Activated T-cell treated with anti-CD3 and anti-CD28 coated beads for 24 hours (primary cell): Measurements from ENCODE around the gene TUBG1.
A peak's percentile ranks its signal among the peaks of the same experiment; 100 is the strongest.

ENCODE experiments used
- DNase-seq: peaks from one replicate; pipeline ENCODE4 v3.0.0-alpha.2; 2020; ENCODE audit warnings: low read depth

The TUBG1 gene

DNA sequence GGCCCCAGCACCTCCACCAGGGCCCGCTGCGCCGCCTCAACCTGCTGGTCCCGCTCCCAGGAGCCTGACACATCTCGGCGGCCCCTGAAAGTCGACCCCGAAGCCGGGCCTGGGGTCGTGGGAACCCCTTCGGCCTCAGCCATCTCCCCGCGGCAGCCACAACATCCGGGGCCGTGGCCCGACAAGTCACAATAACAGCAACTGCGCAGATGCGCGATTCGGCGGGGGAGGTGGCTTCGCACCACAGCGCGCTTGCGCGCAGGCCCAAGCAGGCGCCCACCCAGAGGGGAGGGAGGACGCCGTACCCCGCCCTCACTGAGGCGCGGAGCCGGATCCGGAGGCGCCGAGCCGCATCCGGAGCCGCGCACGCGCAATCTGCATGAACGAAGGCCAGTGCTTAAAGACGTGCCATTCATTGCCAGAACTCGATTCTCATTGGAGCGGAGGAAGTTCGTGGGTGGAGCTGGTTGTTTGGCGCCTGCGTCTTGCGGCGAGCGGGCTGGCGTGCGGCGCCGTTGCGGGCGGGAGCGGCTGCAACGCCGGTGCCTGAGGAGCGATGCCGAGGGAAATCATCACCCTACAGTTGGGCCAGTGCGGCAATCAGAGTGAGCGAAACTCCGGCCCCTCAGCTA lies at the start of gene TUBG1, which contains the start of gene RETREG3:
TSS of gene TUBG1 (plus strand) at position 502 of the 632 bp plus-strand sequence. CDS start at position 557, 55 bp downstream.
TSS of gene RETREG3 (minus strand) at position 193 of the 632 bp plus-strand sequence. CDS start at position 143, 50 bp downstream.
- peak; percentile 98 for DNase-seq

DNA sequence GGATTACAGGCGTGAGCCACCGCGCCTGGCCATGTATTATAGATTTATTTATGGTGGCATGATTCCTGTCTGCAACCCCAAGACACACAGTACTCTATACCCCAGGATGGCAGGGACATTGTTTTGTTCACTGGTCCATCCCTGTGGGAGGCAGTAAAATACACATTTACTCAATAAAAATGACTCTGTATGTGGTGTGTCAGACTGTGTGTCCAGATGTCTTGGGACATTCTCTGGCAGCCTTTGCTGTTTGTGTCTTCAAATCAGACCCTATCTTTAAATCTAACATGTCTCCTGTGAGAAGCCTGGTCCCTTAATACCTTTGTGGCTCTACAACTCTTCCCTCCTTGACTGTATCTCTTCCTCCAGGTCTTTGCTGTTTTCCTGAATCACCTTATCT lies 49.2 kb upstream of the TUBG1 start:
- DNase-seq, result no peak

DNA sequence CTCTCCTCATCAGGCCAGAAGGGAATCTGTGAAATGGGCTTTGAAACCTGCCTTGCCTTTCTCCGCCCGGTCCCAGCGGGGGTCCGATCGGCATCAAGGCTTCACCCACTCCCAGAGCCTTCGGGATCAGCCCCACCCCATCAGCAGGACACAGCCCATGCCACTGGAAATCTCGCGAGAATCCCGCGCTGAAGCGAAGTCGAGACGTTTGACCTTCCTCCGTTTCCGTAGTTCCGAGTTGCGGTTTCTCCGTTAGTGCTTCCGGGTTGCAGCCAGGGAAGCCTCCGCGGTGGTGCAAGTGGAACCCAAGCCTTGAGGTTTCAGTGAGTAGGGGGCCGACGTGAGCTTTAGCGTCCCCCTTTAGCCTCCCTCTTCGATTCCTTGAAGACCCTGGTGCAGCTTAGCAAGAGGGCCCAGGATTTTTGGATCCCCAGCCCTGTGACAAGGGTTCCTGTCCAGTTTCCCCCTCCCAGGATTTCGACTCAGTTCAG lies 47.5 kb upstream of the TUBG1 start, which contains the start of gene COASY:
TSS of gene COASY (plus strand) at position 252 of the 491 bp plus-strand sequence. CDS start 475 bp downstream, outside the sequence.
- DNase-seq, result peak; percentile 88

DNA sequence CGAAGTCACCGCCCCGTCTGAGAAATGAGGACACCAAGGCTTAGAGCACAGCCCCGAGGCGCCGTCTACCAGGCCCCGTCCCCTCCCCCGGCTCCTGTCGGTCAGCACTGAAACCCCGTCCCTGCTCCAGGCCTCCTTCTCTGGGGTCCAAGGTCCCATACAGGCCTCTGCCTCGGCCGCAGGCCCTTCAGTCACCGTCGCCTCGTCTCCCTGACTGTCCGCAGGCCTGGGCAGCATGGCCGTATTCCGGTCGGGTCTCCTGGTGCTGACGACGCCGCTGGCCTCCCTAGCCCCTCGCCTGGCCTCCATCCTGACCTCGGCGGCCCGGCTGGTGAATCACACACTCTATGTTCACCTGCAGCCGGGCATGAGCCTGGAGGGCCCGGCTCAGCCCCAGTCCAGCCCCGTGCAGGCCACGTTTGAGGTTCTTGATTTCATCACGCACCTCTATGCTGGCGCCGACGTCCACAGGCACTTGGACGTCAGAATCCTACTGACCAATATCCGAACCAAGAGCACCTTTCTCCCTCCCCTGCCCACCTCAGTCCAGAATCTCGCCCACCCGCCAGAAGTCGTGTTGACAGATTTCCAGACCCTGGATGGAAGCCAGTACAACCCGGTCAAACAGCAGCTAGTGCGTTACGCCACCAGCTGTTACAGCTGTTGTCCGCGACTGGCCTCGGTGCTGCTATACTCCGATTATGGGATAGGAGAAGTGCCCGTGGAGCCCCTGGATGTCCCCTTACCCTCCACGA lies 46.9 kb upstream of the TUBG1 start:
- DNase-seq, result no peak

DNA sequence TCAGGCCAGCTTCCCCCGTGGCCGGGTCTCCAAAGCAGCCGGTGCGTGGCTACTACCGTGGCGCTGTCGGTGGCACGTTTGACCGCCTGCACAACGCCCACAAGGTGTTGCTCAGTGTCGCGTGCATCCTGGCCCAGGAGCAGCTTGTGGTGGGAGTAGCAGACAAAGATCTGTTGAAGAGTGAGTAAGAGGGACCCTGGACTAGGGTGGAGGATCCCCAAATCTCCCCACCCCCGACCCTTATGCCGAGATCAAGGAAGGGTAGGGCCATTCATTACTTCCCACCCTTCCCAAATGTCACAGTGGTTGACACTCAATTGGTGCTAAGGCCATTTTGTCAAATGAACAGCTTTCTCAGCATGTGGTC lies 46.4 kb upstream of the TUBG1 start:
- DNase-seq, result no peak

DNA sequence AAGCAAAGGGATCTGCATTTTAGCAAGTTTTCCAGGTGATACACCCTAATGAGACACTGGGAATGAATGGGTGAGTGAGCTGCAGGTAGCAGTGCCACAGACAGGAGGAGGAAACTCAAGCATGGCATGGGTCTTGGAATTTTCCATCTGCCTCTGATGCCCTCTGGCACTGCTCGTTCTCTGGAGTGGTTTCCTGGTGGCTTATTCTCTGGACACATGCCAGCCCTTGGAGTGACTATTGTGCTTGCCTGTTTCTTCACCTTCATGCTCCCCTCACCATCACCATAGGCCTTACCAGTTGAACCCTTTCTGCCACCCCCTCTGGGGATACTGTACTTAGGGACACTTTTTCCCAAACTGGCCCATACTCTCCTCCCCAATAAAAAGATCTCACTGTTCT lies 45.9 kb upstream of the TUBG1 start:
- no peak for DNase-seq

DNA sequence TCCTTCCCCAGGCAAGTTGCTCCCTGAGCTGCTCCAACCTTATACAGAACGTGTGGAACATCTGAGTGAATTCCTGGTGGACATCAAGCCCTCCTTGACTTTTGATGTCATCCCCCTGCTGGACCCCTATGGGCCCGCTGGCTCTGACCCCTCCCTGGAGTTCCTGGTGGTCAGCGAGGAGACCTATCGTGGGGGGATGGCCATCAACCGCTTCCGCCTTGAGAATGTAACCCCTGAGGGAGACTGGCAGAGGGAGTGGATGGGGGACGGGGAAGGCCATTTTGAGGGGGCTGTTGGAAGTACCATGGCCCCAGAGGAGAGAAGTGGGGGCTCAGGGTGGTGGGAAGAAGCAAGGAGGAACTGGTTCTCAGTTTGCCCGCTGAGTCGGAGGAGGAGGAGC lies 45.5 kb upstream of the TUBG1 start:
- no peak for DNase-seq

DNA sequence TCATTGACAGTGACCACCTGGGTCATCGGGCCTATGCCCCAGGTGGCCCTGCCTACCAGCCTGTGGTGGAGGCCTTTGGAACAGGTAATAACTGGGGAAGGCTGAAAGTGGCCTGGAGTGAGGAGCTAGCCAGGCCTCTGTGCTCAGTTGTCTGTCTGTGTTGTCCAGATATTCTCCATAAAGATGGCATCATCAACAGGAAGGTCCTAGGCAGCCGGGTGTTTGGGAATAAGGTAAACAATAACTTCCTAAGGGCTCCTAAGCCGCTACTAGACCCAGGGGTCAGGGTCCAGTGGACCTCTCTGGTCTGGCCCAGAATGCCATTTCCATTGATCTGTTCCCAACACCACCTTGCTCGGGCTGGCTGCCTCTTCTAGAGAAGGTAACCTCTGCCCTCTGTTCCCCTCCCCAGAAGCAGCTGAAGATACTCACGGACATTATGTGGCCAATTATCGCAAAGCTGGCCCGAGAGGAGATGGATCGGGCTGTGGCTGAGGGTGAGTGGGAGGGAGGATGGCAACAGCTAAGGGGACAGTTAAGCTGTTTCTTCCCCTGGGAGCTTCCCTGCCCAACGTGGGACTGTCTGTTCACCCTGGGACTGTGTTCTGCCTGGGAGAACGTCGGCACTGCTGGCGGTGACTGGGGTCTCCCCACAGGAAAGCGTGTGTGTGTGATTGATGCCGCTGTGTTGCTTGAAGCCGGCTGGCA lies 44.5 kb upstream of the TUBG1 start:
- DNase-seq, result no peak

DNA sequence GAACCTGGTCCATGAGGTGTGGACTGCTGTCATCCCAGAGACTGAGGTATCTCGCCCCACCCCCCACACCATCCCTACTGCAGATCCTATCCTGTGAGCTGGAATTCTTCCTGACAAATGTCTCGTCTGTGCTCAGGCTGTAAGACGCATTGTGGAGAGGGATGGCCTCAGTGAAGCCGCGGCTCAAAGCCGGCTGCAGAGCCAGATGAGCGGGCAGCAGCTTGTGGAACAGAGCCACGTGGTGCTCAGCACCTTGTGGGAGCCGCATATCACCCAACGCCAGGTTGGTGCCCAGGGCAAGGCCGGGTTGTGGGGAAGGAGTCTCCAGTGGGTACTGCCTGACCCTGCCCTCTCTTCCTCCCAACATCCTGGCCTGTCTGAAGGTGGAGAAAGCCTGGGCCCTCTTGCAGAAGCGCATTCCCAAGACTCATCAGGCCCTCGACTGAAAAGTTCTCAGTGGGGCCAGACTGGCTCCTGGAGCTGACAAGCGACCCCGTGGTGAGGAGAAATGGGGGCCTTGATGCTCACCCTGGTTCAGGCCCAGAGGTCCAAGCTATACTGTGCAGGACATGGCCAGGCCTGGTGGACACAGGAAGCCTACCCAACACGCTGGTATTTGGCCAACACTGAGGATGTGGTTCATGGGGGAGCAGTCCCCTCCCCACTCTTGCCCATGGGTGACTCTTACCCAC lies 43.8 kb upstream of the TUBG1 start:
- no peak for DNase-seq

DNA sequence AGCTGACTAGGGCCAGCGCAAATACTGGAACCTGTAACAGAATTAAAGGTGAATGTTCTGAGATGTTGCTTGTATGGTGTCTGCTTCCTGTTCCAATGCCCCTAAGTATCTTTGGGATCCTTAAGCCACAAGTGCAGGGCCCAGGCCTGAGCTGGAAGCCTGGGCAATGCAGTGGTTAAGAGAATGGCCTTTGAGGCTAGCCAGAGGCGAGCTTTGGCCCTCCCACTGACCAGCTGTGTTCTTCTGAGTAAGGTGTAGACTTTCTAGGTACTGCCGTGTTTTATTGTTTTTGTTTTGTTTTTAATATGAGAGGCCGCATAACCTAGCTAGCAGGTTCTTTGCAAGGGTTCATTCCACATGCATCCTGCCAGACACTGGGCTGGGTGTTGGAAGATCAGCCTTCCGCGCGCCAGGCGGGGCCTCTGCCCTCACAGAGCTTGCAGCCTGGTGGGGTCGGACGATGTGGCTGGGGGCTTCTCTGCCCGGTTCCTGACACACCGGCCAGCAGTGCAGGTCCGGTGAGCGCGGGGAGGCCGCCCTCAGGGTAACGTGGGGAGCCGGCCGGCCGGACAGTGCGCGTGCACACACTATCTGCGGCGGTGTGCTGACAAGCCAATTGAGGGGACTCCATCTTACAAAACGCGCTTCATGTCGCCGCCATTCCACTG lies 43.1 kb upstream of the TUBG1 start:
- DNase-seq, result no peak

DNA sequence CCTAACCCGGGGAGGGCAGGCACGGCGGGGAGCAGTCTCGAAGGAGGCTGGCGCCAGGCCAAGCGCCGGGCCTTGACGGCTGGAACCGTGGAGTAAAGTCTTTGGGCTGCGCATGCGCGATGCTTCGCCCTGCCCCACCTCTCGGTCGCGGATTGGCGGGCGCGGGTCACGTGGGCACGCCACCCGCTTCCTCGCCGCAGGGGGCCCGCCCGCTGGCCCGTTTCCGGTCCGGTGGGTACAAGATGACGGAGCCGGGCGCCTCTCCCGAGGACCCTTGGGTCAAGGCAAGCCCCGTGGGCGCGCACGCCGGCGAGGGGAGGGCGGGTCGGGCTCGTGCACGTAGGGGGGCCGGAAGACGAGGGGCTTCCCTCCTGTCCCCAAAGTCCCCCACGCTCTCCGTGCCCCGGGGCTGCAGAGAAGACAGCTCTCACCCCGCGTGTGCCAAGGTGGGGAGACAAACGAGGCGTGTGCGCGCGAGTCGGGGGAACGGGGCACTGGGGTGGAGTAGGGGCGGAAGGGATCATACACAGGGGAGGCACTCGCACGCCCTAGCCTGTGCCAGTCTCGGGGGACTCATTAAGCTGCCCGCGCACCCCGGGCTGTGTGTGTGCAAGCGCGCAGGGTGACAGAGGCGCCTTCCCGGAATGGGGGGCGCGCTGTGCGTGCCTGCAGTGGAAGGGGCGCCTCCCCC lies 42.5 kb upstream of the TUBG1 start, which contains the start of gene MLX:
TSS of gene MLX (plus strand) at position 218 of the 691 bp plus-strand sequence. CDS start at position 243, 25 bp downstream.
- peak; percentile 89 for DNase-seq

DNA sequence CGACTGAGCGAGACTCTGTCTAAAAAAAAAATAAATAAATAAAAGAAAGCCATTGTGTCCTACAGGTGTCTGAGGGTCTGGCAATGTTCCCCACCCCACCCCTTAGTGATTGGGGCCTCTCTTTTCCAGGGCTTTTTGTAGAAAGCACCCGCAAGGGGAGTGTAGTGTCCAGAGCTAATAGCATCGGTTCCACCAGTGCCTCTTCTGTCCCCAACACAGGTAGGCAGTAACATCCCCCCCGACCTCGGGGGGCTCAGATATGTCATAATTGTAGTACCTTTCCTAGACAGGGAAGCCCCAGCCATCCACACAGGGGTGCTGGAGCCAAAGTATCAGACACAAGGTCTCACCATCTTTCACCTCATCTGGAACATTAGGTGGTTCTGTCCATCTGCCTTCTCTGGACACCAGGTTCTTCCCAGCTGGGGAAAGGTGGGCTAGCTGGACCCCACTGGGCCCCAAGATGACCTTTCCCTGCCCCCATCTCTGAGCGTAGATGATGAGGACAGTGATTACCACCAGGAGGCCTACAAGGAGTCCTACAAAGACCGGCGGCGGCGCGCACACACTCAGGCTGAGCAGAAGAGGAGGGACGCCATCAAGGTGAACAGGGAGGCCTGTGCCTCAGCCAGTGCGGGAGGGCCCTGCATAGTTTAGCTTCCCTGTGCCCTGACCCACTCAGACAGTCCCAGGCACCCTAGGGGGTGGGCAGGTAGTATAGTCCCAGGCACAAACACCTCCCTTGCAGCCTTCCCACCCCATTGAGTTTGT lies 41.0 kb upstream of the TUBG1 start:
- DNase-seq, result no peak

DNA sequence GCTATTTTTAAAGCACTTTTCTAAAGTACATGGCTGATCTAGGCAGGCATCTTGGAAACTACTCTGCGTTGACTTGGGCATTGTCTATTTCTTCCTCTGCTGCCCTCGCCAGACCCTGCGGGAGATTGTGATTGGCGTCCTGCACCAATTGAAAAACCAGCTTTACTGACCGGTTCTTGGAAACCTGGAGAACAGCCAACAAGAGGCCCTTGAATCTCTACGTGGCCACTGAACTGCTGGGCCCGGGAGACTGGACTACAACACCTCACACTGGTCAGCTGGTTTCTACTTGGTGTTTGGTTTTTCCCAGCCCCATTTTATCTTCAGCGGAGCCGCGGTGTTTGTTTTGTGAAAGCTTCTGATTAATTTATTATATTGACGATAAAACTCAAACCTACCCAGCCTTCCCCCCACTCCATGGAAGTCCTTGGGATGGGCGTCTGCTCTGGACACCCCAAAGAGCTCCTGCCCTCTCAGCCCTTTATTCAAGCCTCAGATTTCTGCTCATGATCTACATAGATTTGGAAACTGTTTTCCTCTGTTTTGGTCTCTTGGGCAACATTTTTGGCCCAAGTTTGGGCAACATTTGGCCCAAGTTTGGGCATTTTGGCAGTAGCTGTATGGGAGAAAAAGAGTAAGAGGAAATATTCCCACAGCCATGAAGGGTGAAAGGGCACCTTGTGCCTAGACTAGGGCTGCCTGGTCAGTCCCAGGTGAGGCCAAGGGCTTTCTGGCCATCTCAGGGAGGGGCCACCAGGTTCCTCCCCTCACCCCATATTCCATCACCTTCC lies 37.9 kb upstream of the TUBG1 start:
- DNase-seq, result no peak

DNA sequence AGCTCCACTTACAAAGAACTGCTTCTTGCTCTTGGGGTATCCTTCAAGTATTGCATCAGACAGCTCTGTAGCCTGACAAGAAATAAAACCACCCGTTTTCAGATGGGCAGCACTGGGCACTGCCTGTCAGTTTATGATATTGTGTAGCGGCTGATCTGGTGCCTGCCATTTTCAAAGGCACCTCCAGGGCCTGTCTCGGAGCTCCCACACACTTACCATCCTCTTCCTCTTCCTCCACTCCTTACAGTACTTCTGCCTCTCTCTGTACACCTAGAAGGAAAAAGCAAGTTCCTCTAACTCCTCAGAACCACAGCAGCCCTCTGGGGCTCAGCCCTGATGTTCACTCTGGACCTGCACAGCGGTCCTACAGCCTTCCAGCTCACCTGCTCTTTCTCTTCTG lies 36.4 kb upstream of the TUBG1 start:
- no peak for DNase-seq

DNA sequence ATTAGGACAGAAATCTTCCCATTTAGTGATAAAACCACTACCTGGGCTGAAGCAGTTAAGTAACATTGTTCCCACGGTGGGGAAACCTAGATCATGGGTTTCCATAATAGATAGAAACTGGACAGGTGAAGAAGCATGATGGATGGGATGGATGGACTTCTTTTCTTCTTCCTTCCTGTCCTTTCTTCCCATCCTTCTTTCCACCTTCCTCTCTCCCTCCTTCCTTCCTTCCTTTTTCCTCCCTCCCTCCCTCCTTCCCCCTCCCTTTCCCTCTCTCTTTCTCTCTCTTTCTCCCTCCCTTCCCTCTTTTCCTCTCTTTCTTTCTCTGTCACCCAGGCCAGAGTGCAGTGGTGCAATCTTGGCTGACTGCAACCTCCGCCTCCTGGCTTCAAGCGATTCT lies 35.0 kb upstream of the TUBG1 start:
- no peak for DNase-seq

DNA sequence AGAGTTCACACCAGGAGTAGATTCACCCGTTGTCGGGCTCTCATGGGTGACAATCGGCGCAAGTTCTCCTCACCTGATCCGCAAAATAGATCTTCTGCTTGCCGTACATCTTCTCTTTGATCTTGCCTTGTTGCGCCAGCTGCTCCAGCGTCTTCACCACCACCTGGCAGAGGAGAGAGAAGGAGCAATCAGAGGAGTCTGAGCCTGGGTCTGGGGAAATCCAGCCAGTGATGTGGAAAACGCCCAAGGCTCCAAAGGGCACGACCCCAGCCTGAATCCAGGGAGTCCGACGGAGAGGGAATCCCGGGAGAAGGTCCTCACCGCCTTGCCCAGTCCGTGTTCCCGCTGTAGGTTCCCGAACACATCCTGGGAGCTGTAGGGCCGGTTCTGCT lies 32.3 kb upstream of the TUBG1 start:
- no peak for DNase-seq

DNA sequence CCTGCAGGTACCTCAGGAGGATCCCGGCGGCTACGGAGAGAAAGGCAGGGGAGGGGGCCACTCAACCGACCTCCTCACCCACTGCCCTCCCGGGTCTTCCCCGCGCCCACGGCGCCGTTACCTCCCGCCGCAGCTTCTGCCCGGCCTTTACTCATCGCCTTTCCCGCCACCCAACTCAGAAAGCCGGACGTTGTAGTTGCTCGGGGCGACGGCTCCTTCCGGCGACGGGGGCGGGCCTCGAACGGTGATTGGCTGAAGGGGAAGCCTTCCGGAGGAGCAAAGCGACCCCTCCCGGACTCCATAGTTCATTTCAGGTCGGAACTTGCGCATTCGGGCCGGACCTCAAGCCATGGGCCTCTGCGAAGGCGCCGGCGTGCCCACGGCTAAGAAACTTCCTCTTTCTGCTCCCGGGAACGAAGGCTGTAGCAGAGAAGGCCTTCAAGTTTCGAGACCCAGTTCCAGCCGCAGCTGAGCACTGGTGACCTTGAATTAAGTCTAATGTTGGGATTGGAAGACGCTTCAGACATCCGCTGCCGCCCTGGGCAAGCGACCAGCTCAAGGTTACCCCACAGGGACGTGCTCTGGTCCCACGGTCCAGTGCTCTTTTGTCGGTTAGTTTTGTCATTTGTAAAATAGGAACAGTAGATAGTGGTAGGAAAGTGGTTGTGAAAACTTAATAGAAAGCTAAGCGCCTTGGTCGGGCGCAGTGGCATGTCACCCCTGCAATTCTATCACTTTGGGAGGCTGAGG lies 31.8 kb upstream of the TUBG1 start, which contains the start of gene PSMC3IP:
TSS of gene PSMC3IP (minus strand) at position 198 of the 750 bp plus-strand sequence. CDS start at position 155, 43 bp downstream.
- peak; percentile 93 for DNase-seq

DNA sequence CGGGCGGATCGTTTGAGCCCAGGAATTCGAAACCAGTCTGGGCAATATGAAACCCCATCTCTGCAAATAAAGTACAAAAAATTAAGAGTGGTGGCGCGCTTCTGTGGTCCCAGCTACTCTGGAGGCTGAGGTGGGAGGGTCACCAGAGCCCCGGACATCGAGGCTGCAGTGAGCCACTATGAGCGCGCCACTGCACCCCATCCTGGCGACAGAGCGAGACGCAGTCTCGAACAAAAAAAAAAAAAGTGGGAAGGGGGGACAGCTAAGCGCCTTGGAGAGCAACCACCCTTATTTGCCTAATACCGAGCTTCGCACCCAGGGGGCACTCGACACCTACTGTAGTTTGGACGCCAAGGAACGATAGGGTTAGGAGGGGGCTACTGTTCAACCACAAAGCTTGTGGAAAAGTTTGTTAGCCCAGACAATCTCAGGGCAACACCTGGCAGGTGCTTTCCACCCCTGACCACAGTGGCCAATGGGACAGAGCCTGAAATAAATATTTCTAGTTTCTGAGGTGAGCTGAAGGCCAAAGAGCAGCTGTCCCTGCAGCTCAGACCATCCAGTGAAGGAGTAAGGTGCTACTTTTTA lies 31.1 kb upstream of the TUBG1 start:
- peak; percentile 61 for DNase-seq
